Fibroblast of villous mesenchyme (primary cell): ENCODE results near the gene CACNA2D2. TPM values are rescaled to one million over a fixed set of nuclear protein-coding genes. Genes with fewer than 3 reads are reported as not detected.

Experiments used
- DNase-seq: peaks from one replicate; pipeline ENCODE4 v3.0.0-alpha.2; 2010; ENCODE audit warnings: low read depth
- H3K4me3 ChIP-seq: 2 replicates; pipeline ENCODE4 v1.5.1; 2011; ENCODE audit warnings: low read depth, mild to moderate bottlenecking, low read length
- total RNA-seq: library from RNA; depleted of rRNA; stranded (reverse); fragments of >200 nt; gene quantifications from 2 replicates; pipeline ENCODE4 v1.2.3, GENCODE V29; 2012
- TF ChIP-seq, protein P1 (sequence below): IDR thresholded peaks from 2 replicates; pipeline ENCODE4 v1.5.1; 2012; ENCODE audit warnings: low read depth, mild to moderate bottlenecking, low read length; ENCODE audit not compliant: insufficient read depth

Gene CACNA2D2
- total RNA-seq, 1 donor = not detected

DNA sequence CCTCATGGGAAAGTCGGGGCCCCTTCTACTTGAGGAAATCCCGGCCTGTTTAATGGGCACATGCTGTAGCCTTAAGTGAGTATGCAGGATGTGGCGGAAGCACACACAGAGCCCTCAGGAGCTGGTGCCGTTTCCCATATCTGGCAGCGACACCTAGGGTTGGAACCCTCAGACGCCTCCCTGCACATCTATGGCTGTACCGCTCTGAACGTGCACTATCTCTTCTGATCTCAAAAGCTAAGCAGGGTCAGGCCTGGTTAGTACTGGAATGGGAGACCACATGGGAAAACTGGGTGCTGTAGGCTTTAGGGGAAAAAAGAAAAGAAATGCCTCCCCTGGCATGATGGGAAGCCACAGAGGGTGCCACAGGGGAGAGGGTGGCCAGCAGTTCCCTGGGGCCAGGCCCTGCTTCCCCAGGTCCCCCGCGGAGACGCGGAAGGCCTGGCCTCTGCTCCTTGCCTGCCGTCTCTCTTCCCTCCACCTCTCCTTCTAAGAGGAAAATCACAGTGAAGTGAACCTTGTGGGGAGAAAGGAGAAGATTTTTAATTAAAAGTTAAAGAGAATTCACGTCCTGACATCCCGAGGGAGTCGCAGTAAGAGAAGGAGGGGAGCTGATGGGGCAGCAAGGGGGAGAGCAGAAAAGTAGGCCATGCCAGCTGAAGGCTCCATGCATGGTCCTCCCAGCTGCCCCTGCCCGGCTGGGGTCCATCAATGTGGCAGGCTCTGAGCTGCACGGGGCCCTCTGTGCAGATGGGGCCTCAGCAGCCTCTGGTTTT lies 83.7 kb downstream of the CACNA2D2 start:
- DNase-seq = no peak
- TF ChIP-seq, protein P1, sequence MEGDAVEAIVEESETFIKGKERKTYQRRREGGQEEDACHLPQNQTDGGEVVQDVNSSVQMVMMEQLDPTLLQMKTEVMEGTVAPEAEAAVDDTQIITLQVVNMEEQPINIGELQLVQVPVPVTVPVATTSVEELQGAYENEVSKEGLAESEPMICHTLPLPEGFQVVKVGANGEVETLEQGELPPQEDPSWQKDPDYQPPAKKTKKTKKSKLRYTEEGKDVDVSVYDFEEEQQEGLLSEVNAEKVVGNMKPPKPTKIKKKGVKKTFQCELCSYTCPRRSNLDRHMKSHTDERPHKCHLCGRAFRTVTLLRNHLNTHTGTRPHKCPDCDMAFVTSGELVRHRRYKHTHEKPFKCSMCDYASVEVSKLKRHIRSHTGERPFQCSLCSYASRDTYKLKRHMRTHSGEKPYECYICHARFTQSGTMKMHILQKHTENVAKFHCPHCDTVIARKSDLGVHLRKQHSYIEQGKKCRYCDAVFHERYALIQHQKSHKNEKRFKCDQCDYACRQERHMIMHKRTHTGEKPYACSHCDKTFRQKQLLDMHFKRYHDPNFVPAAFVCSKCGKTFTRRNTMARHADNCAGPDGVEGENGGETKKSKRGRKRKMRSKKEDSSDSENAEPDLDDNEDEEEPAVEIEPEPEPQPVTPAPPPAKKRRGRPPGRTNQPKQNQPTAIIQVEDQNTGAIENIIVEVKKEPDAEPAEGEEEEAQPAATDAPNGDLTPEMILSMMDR = no peak
- no peak overlapping the region for H3K4me3 ChIP-seq

DNA sequence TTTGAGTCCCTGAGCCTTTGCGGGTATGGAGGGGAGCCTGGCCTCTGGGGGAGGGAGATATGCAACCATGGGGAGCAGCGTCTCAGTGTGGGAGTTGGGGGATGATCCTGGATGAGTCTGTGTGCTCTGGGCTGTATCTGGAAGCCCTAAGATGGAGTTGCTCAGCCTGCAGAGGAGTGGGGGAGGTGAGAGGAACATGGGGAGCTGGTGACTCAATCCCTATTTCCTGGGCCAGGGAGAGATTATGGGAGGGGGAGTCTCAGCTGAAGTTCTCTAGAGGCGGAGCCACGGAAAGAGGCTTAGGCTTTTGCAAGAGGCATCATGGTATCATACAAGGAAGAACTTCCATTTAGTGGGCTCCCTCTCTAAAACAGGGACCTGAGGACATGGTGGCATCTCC lies 84.6 kb downstream of the CACNA2D2 start:
- TF ChIP-seq, protein P1 = no peak
- DNase-seq = peak; percentile 22
- no peak overlapping the region for H3K4me3 ChIP-seq

DNA sequence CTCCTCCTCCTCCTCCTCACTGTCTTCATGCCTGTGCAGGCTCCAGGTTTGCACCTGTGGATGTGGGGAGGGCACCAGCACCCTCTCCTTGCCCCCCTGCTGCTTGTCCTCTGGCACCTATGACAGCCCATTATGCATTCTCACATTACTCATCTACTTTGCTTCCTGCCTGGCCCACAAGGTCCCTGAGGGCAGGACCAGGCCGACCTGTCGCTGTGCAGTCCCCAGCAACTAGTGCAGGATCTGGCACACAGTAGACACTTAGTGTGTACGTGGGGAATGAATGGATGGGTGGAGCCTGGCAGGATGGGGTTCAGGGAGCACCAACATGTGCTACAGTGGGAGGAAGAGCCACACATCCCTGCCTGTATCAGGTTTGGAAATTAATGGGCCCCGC lies 85.8 kb downstream of the CACNA2D2 start:
- H3K4me3 ChIP-seq = no peak overlapping the region
- TF ChIP-seq, protein P1 = no peak
- no peak for DNase-seq

DNA sequence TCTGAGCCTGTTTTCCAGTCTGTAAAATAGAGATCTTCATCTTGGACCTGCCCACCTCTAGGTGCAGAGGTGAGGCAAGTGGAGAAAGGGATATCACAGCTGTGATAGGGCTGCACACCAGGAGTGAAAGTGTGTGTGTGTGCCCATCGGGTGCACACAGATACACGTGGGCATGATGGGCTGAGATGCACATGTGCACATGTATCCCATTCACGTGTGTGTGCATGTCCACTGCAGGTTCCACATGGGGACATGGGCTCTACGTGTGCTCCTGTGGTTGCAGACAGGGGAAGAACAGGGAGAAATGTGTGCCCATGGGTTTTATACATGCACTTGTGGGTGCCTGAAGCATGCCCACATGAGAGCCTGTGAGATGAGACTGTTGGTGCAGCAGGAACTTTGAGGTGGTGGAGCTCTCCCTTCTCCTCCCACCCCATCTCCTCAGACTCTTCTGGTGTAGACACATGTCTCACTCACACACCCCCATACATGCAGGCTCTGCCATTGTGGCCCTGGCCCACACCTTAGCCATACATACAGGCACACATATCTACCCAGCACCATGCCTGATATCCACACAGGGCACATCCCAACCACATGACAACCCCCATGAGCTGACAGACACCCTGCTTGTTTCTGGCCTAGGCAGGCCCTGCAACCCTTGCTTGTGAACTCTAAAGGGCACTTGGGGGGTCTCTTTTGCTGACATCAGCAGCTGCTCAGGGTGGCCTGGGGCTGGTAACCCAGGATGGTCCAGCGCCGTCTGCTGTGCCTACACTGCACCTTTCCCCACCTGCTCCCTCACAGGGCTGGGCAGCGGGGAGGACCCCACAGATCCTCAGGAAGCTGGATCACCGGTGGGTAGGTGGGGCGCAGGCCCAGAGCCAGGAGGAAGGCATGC lies 86.4 kb downstream of the CACNA2D2 start:
- DNase-seq = no peak
- TF ChIP-seq, protein P1 = no peak

DNA sequence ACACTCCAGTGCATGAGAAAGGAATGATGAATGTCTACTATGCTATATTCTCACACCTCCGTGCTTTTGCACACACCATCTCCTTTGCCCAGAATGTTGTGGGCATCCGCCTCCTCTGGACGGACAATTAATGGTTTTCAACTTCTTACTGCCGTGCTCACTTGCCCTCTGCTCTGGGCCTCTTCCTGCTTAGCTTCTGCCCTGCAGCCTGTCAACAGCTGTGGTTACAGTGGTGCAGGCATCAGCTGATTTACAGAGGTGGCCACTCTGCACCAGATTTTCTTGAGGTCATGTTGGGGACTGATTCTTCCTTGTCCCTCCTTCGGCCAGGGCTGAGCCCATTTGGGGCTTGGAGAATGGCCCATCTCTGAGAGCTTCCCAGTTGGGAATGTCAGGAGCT lies 87.6 kb downstream of the CACNA2D2 start:
- H3K4me3 ChIP-seq = no peak overlapping the region
- TF ChIP-seq, protein P1 = no peak
- no peak for DNase-seq

More for the DNA sequence above, 86.4 kb downstream of the CACNA2D2 start:
- H3K4me3 ChIP-seq = no peak overlapping the region

DNA sequence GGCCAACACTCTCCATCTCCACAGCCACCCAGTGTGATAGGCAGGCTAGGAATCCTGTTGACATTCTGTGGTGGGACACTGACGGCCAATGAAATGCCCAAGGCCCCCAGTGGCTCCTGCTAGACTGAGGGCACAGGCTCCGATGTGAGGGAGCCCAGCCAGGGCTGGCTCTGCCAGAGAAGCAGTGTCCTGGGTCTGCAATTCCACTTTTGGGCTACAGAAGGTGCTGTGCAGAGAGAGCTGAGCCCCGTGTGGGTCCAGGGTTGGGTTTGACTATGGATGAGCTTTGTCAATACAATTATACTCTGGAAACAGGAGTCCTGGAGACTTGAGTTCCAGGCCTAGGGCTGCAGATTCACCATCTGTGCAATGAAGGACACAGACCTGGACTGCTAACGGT lies 88.4 kb downstream of the CACNA2D2 start:
- DNase-seq = no peak
- H3K4me3 ChIP-seq = no peak overlapping the region
- TF ChIP-seq, protein P1 = no peak
